Stimulated activated CD8-positive, alpha-beta memory T cell treated with anti-CD3 and anti-CD28 coated beads, Interleukin-2, amount 100 ng/mL, for 48 hours (primary cell): ENCODE measurements around the gene PLSCR1.
A peak's percentile ranks its signal among the peaks of the same experiment; 100 is the strongest.

Experiments
- DNase-seq, 2 donors: peaks; one replicate each; pipeline ENCODE4 v3.0.0-alpha.2; 2020; ENCODE audit warnings: low read depth in 2 of 2

Gene PLSCR1, protein sequence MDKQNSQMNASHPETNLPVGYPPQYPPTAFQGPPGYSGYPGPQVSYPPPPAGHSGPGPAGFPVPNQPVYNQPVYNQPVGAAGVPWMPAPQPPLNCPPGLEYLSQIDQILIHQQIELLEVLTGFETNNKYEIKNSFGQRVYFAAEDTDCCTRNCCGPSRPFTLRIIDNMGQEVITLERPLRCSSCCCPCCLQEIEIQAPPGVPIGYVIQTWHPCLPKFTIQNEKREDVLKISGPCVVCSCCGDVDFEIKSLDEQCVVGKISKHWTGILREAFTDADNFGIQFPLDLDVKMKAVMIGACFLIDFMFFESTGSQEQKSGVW

DNA sequence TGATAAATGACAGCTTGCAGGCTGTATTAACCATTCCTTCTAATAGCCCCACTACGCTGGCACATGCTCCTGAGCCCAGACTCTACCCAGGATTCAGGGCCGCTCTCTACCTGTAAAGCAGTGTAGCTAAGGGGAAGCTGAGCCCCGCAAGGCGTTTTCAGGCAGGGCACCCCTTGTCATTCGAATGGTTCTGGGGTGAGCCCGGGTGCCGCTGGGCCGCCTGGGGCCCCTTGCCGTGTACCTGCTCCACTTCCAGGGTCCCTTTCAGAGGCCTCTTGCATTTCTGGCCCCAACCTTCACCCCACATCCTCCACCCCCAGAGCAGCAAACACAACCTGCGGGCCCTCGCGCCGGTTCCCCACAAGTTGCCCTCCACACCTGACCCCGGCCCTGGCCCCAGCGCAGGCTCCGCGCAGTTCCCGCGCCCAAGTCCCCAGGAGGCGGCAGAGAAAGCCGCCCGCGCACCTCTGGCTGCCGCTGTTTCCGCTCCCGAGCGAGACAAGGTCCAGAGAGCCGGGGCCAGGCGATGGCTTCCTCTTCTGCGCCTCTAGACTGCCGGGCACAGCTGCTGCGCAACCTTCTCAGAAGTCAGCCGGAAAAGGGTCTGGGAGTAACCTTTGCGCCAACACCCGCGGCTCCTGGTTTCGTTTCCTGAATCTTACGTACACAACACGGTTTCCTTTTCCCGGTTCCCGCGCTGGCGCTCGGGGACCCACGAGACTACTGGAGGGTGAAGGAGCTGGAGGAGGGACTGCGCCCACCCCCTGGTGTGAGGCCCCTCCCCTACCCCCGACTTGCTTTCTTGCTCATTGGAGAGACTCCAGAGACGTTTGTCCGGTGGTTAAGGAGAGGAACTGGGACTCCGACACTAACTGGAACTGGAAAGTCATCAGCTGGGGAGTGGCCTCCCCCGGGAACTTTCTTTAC lies at the start of gene PLSCR1:
Gene PLSCR1 (minus strand): TSS at position 606 of the 927 bp plus-strand sequence. CDS start 8,055 bp downstream, outside the sequence.
- peak; percentile 56 to 81 for DNase-seq

DNA sequence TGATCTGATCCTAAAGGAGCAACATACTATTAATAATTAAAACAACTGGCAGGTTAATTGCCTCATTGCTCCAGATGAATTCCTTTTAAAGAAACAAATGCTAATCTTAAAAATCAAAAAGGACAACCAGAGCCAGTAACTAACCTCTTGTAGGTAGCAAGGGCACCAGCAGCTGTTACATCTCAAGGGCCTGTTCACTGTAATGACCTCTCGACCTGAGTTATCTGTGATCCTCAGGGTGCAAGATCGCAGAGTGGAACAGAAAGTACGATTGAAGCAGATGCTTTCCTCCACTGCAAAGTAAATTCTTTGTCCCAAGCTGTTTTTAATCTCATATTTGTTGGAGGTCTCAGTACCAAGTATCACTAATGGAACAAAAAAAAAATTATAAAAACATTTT lies 49.4 kb upstream of the PLSCR1 start:
- DNase-seq = no peak

DNA sequence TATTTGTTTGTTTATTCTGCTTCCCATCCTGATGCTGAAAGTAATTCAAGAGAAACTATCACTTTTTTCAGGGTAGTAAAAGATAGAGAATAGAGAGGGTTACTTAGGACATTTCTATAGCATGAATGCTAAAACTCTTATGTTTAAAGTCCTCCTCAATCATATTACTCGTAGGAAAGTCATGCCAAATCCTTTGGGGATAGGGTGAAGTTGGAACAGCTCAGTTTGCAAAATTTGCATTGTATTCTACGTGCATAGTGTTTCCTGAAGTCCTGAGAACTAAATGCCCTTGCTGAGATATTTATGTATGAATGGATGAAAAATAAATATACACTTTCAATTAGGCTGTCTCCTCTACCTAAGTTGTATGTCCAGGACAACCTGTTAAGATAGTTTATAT lies 46.1 kb upstream of the PLSCR1 start:
- DNase-seq = no peak

DNA sequence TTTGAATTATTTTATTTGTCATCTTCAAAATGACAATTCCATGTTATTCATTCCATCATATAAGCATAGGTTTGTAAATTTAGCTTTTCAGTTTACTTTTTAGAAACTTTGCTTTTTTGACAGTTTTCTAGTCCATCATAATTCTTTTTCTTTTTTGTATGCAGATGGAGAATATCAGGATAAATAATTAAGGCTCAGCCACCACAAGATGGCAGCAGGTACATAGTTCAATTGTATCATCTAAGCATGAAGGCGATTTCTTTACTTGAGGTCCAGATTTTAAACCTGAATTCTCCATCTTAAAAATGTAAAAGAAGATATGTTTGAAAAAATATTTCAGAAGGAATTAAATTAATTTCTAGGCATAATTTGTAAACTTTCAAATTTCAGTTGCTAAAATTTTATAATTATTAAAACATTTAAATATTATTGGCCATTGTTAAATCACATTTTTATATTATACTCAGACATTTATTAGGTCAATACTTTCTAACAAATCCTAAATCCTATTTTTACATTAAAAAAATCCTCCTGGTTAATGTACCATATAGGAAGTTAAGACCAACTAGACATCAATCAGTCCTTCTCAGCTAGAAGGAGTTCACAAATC lies 45.6 kb upstream of the PLSCR1 start:
- no peak for DNase-seq

DNA sequence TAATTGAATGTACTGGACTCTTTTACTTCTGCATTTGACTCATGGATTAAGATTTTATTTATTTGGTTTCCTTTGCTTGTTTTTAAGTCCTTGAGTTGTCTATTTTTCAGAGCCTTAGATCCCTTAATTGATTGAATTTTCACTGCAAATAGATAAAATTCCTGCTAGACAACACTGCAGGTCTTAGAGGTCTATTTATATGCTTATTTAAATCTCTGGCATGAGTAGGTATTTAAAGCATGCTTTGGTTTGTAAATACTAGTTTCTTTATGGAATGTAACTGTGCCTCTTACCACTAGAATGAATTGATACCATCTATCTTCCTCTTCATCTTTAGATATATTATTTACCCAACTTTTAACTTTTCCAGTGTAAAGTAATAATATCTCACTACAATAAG lies 40.7 kb upstream of the PLSCR1 start:
- DNase-seq = no peak

DNA sequence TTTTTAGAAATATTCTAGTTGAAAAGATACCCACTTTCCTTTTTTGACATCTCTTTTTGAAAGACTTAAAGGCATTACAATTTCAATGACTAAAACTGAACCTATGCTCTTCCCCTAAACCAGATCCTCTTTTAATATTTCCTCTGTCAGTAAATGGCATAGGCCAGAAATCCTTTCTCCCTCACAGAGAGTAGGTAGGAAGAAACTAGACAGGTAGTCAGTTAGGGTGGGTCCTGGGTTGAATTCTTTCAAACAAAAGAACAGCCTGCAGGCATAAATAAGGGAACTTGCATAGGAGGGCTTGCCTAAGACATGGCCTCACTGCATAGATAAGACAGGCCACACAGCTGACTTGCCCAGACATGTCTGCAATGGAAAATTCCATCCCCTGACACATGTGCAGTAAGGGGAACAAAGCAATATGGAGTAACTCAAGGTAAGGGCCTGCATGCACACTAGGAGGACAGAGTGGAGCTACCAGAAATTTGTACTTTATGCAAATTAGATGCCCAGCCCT lies 37.6 kb upstream of the PLSCR1 start:
- no peak for DNase-seq

DNA sequence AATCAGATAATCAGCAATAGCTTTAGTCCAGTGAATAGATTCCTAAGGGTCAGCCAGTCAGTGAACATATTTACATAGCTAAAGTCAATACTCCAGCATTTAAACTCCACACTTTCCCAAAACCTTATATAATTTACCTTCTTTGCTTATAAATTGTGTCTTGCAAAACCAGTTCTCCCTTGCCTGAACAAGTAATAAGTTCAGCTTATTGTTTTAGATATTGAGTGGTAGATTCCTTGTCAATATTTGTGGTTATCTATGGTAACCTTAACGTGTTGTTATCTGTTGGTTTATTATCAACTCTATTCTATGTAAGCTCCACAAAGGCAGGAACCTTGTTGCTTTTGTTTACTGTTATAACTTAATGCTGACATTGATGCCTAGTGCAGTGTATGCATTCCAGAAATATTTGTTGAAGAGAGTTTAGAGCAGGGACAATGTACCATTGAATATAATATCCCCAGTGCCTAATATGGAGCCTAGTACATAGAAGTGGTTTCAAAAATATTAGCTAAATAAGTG lies 36.7 kb upstream of the PLSCR1 start:
- no peak for DNase-seq

DNA sequence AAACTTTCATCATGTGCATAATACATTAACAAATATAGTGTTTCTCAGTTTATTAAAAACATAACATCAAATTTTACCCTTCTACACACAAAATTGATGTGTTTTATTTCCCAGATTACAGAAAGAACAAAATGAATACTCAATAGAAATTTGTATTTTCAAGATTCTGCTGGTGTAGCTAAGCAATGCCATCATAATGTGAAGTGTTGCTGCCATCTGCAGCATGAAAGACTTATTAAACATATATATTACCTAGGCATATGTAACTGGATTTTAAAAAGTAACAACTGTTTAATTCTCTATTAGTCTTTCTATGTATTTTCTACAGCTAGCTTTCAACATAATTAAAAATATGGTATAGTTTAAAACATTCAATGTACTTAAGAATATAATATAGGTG lies 33.3 kb upstream of the PLSCR1 start:
- no peak for DNase-seq

DNA sequence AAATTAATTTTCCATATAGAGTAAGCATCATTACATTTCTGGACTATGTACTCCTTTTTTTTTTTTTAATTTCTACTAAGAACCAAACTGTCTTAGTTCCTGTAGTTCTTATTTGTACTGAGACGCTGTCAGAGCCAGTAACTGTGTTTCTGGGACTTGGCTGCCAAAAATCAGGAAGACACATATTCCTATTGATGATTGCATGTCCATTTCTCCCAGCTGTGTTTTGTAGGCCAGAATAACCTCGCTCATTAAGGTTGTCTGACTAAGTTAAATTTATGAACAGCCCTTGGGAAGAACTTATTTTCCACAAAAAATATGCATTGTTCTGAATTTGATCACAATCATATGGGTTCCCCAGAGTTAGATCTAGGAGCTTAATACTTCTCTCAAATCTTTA lies 31.2 kb upstream of the PLSCR1 start:
- no peak for DNase-seq

DNA sequence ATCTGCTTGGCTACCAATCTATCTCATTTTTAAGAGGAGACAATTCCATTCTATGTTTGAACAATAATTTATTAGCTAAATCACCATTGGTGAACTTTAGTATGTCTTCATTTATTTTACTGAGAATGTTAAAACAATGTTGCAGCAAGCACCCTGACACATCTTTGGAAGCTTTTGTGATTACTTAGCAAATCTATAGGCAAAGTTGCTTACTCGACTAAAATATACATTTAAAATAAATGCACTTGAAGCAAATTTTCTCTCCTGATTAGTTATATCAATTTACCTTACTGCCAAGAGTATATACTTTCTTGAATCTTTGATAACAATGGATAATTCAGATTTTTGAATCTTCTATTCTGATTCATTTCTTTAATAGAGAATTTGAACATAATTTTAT lies 29.8 kb upstream of the PLSCR1 start:
- DNase-seq = no peak

DNA sequence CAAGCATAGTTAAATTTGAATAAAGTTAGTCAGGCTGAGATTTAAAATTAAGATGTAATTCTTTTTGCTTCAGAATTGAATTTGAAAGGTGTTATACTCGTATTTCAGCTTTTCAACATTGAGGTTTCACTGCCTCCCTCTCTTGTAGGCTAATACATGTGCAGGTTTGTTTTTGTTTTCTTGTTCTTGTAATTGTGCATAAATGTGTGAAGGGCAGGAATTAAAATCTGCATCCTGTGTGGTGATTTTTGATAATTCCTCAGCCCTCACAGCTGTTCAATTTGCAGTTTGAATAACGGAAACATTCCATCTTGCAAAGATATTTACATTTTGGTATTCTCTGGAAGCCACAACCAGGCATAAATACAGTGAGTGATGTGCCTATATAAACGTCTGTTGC lies 24.9 kb upstream of the PLSCR1 start:
- DNase-seq = no peak

DNA sequence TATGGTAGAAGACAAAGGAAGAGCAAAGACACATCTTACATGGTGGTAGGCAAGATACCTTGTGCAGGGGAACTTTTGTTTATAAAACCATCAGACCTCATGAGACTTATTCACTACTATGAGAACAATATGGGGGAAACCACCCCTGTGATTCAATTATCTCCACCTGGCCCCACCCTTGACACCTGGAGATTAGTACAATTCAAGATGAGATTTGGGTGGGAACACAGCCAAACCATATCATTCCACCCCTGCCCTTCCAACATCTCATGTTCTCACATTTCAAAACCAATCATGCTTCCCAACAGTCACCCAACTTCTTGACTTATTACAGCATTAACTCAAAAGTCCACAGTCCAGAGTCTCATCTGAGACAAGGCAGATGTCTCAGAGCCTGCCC lies 21.7 kb upstream of the PLSCR1 start:
- DNase-seq = no peak

DNA sequence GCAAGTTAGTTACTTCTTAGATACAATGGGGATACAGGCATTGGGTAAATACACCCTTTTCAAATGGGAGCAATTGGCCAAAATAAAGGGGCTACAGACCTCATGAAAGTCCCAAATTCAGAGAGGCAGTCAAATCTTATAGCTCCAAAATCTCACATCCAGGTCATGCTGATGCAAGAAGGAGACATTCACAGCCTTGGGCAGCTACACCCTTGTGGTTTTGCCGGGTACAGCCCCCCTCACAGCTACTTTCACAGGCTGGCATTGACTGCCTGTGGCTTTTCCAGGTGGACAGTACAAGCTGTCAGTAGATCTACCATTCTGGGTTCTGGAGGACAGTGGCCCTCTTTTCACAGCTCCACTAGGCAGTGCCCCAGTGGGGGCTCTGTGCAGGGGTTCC lies 17.5 kb upstream of the PLSCR1 start:
- no peak for DNase-seq

DNA sequence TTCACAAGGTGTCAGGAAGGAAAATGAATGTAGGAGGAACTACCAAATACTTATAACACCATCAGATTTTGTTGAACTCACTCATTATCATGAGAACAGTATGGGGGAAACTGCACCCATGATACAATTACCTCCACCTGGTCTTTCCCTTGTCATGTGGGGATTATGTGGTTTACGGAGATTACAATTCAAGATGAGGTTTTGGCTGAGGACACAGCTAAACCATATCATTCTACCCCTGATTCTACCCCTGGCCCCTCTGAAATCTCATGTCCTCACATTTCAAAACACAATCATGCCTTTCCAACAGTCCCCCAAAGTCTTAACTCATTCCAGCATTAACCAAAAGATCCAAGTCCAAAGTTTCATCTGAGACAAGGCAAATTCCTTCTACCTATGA lies 17.1 kb upstream of the PLSCR1 start:
- no peak for DNase-seq

DNA sequence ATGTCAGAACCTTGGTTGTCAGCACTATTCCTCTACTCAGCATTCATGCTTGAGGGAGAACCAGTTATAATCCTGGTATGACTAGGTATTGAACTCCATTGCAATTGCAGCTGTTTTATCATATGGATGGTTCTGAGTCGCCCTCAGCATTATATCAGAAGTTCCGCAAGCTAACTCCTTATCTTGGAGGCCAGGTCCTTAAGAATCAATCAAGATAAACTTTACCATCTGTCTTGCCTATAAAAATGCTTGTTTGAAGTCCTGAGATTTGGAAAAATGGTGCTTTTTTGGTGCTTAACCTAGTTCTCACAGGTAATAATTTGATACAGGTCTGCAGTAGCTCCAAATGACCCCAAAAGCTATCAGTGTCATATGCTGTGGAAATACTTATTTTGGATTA lies 16.3 kb upstream of the PLSCR1 start:
- DNase-seq = no peak

DNA sequence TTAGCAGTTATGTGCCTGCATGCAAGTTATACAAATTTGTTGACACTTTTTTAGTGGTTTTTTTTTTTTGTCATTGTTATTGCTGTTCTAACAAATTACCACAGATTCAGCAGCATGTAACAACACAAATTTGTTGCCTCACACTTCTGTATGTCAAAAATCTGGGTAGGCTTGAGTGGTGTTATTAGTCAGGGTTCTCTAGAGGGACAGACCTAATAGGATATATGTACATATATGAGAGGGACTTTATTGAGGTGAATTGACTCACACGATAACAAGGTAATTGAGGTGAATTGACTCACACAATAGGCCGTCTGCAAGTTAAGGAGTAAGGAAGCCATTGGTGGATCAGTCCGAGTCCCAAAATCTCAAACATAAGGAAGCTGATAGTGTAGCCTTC lies 15.0 kb upstream of the PLSCR1 start:
- no peak for DNase-seq

DNA sequence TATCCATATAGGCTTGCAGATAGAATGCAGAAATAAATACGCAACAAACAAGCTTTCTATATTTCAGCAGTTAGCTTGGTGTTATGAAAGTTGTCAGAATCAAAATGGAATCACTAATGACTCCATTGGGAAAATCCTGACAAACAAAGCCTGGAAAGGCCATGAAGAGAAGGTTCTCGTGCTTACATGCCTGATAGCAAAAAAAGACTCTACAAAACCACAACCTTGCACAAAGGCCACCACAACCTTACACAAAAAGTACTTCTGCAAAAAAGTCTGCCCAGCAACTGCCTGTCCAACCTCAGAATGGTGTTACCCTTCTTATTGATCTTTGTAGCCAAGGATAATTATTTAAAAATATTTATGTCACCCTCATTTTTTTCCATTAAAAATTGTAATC lies 14.4 kb upstream of the PLSCR1 start:
- no peak for DNase-seq

DNA sequence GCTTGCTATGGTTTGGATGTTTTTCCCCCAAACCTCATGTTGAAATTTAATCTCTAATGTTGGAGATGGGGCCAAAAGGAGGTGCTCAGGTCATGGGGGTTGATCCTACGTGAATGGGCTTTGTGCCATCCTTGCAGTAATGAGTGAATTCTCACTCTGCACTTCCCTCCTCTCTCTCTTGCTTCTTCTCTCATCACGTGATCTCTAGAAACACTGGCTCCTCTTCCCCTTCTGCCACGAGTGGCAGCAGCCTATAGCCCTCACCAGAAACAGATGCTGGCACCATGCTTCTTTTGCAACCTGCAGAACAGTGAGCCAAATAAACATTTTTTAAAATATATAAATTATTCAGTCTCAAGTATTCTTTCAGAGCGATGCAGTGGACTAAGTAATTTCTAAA lies 13.3 kb upstream of the PLSCR1 start:
- DNase-seq = no peak

DNA sequence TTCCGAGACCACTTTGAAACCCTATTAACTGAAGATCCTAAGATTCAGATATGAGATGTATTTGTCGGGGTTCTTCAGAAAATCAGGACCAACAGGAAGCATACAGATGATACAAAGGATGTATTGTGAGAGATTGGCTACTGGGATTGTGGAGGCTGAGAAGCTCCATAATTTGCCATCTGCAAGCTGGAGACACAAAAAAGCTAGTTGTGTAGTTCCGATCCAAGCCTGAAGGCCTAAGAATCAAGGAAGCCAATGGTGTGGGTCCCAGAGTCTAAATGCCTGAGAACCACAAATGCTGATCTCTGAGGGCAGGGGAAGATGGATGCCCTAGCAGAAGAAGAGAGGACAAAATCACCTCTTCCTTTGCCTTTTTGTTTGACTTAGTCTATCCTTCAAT lies 10.9 kb upstream of the PLSCR1 start:
- DNase-seq = no peak

DNA sequence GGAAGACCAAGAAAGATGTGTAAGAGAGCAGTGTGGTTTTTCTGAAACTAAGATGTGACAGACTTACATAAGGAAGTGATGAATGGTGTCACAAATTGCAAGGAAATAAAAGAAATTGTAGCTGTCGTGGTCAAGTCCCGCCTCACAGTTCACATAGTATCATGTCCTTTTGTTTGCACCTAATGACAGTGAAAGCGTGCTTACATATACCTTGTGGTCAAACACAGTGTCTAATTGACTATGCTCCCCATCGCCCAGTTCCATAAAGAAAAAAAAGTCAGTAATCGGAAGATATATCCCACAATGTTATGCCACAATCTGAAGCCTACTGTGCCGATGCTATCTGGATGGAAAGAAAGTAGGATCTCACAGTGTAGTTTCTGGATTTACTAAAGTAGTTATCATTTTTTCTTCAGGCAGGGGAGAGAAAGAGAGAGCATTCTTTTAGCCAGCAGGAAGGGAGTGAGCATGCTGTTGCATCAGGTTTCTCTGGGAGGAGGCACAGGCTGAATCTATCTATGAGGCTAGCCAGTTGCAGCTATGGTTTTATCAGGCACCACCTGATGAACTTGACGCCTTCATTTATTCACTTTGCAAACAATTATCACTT lies 9.8 kb upstream of the PLSCR1 start:
- DNase-seq = no peak

DNA sequence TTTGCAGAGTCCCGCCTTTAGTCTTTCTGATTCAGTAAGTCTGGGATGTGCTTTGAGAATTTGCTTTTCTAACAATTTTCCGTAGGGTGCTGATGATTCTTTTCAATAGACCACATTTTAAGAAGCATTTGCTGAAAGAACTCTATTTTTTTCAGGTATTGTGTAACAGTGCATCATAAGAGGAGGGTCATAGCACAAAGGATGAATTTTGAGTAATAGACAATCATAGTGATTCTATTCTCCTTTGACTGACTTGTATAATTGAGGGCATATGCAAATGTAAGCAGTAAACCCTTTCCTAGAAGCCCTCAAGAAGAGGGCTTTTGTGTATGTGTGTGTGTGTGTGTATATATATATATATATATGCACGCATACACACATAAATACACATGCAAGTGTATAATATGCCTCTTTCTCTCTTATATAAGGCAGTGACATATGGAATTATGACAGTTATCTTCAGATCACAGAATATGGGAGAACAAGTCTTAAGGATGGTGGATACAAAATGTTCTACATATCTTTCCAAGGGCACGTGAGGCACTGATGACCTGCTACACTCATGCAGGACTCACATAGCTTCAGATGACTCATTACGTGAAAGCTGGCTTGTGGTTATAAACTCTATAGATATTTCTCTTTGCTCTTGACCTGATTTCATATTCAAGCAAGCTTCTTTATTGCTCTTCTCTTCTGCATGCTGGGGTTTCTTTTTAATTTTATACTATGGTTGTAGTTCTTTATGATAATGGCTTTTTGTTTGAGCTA lies 6.5 kb upstream of the PLSCR1 start:
- no peak for DNase-seq
